A549 (cell line): ENCODE results near the gene PTPRG. TPM values are rescaled to one million over a fixed set of nuclear protein-coding genes. Genes with fewer than 3 reads are reported as not detected.

Experiments
- ATAC-seq, 2 experiments: fragments of 200-7000 bp in 1 of 2; fragments of >200 bp in 1 of 2; cut with Nextera tagmentation in 1 of 2; cut with Tn5 transposase in 1 of 2; 3 replicates each; pipeline versions ENCODE4 v1.8.0 to v1.9.1; 2018 to 2020; ENCODE audit warnings: mild to moderate bottlenecking in 1 of 2, moderate library complexity in 1 of 2
- CTCF ChIA-PET: fragments of 300-600 bp; sonication (Branson Sonifier 250); formaldehyde crosslinking; extraction: SDS; loops from one replicate; lab custom pipeline; 2021; ENCODE audit warnings: antibody characterized with exemption, inconsistent platforms; lab: Yijun Ruan, JAX
- POLR2A ChIA-PET: fragments of 350-600 bp; formaldehyde crosslinking; extraction: SDS; loops from one replicate; lab custom pipeline; 2021; ENCODE audit warnings: antibody characterized with exemption, inconsistent platforms; lab: Yijun Ruan, JAX
- DNase-seq, 2 experiments: peaks; one replicate each; pipeline versions ENCODE4 v3.0.0 to v3.0.0-alpha.2; 2011 to 2016; ENCODE audit warnings: low read depth in 1 of 2, low spot score in 1 of 2
- FAIRE-seq: peaks from 2 replicates; lab custom pipeline; 2011; peaks lifted over from hg19 to GRCh38; lab: Jason Lieb, UNC
- H3K27ac ChIP-seq, 2 experiments: fragments of >200 bp; sonication (Bioruptor Twin); formaldehyde crosslinking; 3 replicates each; pipeline ENCODE4 v1.5.1; 2016 to 2017
- H3K4me1 ChIP-seq: fragments of >200 bp; sonication (Bioruptor Twin); formaldehyde crosslinking; 3 replicates; pipeline ENCODE4 v1.6.1; 2016
- H3K4me2 ChIP-seq: fragments of >200 bp; sonication (Bioruptor Twin); formaldehyde crosslinking; 3 replicates; pipeline ENCODE4 v1.6.1; 2016
- H3K4me3 ChIP-seq: fragments of >200 bp; sonication (Bioruptor Twin); formaldehyde crosslinking; 3 replicates; pipeline ENCODE4 v1.5.1; 2016
- H3K9me3 ChIP-seq: fragments of >200 bp; sonication (Bioruptor Twin); formaldehyde crosslinking; 3 replicates; pipeline ENCODE4 v1.6.1; 2016
- CBX2 ChIP-seq: fragments of 200-600 bp; sonication (generic); IDR thresholded peaks from 2 replicates; pipeline ENCODE4 v1.6.1; 2016; ENCODE audit warnings: low read depth, mild to moderate bottlenecking, borderline replicate concordance
- CEBPB ChIP-seq, 2 experiments: fragments of >200 bp in 1 of 2; sonication (Bioruptor Twin) in 1 of 2; formaldehyde crosslinking in 1 of 2; IDR thresholded peaks; 2 replicates each; pipeline ENCODE4 v1.6.1; 2012 to 2016
- EP300 ChIP-seq, 2 experiments: fragments of >200 bp; sonication (Bioruptor Twin); formaldehyde crosslinking; IDR thresholded peaks; 2 replicates in 1 of 2; 3 replicates in 1 of 2; pipeline ENCODE4 v1.6.1; 2016 to 2017
- ESRRA ChIP-seq: fragments of 150-350 bp; IDR thresholded peaks from 2 replicates; pipeline ENCODE4 v1.6.1; 2014; ENCODE audit warnings: mild to moderate bottlenecking, low read length, borderline replicate concordance
- FOSL2 ChIP-seq, 2 experiments: fragments of 450-650 bp in 1 of 2; fragments of >200 bp in 1 of 2; sonication (Bioruptor Twin) in 1 of 2; formaldehyde crosslinking; IDR thresholded peaks; 2 replicates each; pipeline versions ENCODE4 v1.5.0 to v1.6.1; 2016 to 2020; ENCODE audit warnings: mild to moderate bottlenecking in 1 of 2, moderate library complexity in 1 of 2
- HDAC2 ChIP-seq: fragments of 200-600 bp; sonication (generic); IDR thresholded peaks from 2 replicates; pipeline ENCODE4 v1.6.1; 2016
- HES2 ChIP-seq: fragments of >200 bp; sonication (Bioruptor Twin); formaldehyde crosslinking; IDR thresholded peaks from 2 replicates; pipeline ENCODE4 v1.6.1; 2016
- KDM5A ChIP-seq: fragments of 200-600 bp; sonication (generic); IDR thresholded peaks from 2 replicates; pipeline ENCODE4 v1.6.1; 2016; ENCODE audit warnings: antibody characterized with exemption, mild to moderate bottlenecking
- MAZ ChIP-seq: fragments of 150-350 bp; IDR thresholded peaks from 2 replicates; pipeline ENCODE4 v1.6.1; 2014; ENCODE audit warnings: antibody characterized with exemption, low read depth, low read length, borderline replicate concordance
- MYC ChIP-seq: IDR thresholded peaks from 2 replicates; pipeline ENCODE4 v1.6.1; 2012; ENCODE audit warnings: mild to moderate bottlenecking, inconsistent platforms, low read length, improper control_type of control experiment, borderline replicate concordance
- NFE2L2 ChIP-seq: fragments of 150-350 bp; conservative IDR thresholded peaks from 2 replicates; pipeline ENCODE4 v1.6.1; 2014; ENCODE audit warnings: low read length
- NR3C1 ChIP-seq: fragments of >200 bp; sonication (Bioruptor Twin); formaldehyde crosslinking; IDR thresholded peaks from 3 replicates; pipeline ENCODE4 v1.6.1; 2017
- PHF8 ChIP-seq: fragments of 200-600 bp; sonication (generic); IDR thresholded peaks from 2 replicates; pipeline ENCODE4 v1.6.1; 2016; ENCODE audit warnings: low read depth, mild to moderate bottlenecking, antibody characterized with exemption, moderate library complexity, borderline replicate concordance
- POLR2A ChIP-seq: IDR thresholded peaks from 2 replicates; pipeline ENCODE4 v1.6.1; 2012; ENCODE audit warnings: mild to moderate bottlenecking, low read length
- RAD21 ChIP-seq, 2 experiments: fragments of >200 bp in 1 of 2; sonication (Bioruptor Twin) in 1 of 2; formaldehyde crosslinking in 1 of 2; IDR thresholded peaks in 1 of 2; conservative IDR thresholded peaks in 1 of 2; 2 replicates in 1 of 2; 3 replicates in 1 of 2; pipeline ENCODE4 v1.6.1; 2012 to 2018; ENCODE audit warnings: inconsistent platforms in 1 of 2
- RARB ChIP-seq: fragments of 250-450 bp; sonication (Bioruptor Pico); IDR thresholded peaks from 2 replicates; pipeline ENCODE4 v1.8.0; 2021; ENCODE audit warnings: mild to moderate bottlenecking, moderate library complexity
- RFX5 ChIP-seq: fragments of 450-650 bp; IDR thresholded peaks from 2 replicates; pipeline ENCODE4 v1.7.1; 2014; ENCODE audit warnings: antibody characterized with exemption, mild to moderate bottlenecking, moderate library complexity
- SREBF2 ChIP-seq: fragments of 450-650 bp; IDR thresholded peaks from 2 replicates; pipeline ENCODE4 v1.6.1; 2014; ENCODE audit warnings: mild to moderate bottlenecking, moderate library complexity
- TFCP2L1 ChIP-seq: fragments of 250-450 bp; sonication (Bioruptor Pico); IDR thresholded peaks from 2 replicates; pipeline ENCODE4 v1.5.0; 2021; ENCODE audit warnings: mild to moderate bottlenecking
- ZFP36 ChIP-seq: fragments of 450-650 bp; IDR thresholded peaks from 2 replicates; pipeline ENCODE4 v1.6.1; 2014; ENCODE audit warnings: borderline replicate concordance; ENCODE audit not compliant: partially characterized antibody
- WGBS: methylation state at CpG from one replicate; pipeline ENCODE4 v1.1.6; 2017; ENCODE audit errors: missing lambda C conversion rate; 5-methylcytosine and 5-hydroxymethylcytosine counted together
- polyA plus RNA-seq, 4 experiments: library from polyadenylated mRNA; depleted of rRNA in 3 of 4; stranded (reverse); fragments of >200 nt; fragmentation: RNase III in 1 of 4; extraction: RNeasy Plus Mini Kit Qiagen cat#74134 plus additional on column Dnase treatment in 1 of 4; gene quantifications; 2 replicates in 3 of 4; 3 replicates in 1 of 4; pipeline ENCODE4 v1.2.3, GENCODE V29; 2011 to 2017
- TF ChIP-seq, protein P1 (sequence below): fragments of >200 bp; sonication (Bioruptor Twin); formaldehyde crosslinking; IDR thresholded peaks from 3 replicates; pipeline ENCODE4 v1.5.1; 2016
- TF ChIP-seq, protein P2 (sequence below): fragments of 150-350 bp; IDR thresholded peaks from 2 replicates; pipeline ENCODE4 v1.6.1; 2014; ENCODE audit warnings: low read depth, mild to moderate bottlenecking, low read length
- TF ChIP-seq, protein P3 (sequence below): fragments of 250-450 bp; sonication (Bioruptor Pico); IDR thresholded peaks from 2 replicates; pipeline ENCODE4 v1.5.0; 2020; ENCODE audit warnings: low read depth, mild to moderate bottlenecking, moderate library complexity
- TF ChIP-seq, protein P4 (sequence below): fragments of 250-450 bp; sonication (Bioruptor Pico); IDR thresholded peaks from 2 replicates; pipeline ENCODE4 v1.5.0; 2021; ENCODE audit warnings: mild to moderate bottlenecking, moderate library complexity, borderline replicate concordance

Gene PTPRG
- polyA plus RNA-seq, 2 of the 4 experiments (the other 2 are of a cell fraction), result 4.5 to 4.8 TPM

DNA sequence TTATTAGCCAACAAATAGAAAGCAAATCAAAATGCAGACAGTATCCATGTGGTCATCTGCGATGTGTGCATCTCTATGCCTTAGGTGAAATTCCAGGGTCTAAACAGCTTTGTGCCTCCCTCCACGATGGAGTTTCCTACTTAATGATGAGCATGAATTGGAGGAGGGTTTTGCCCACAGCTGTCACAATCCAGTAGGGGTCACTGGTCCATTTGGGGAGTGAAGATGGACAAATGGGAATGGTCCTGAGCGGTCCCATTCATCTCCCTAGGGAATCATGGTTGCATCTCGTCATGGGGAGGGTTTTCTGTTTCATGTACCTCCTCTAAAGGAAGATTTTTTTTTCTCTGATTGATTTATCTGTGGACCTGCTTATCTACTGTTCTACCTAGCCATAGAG, 358.0 kb downstream of the PTPRG start:
- FAIRE-seq (no peak), DNase-seq (no peak), ATAC-seq (no peak)
- TF ChIP-seq KDM5A, result no peak
- TF ChIP-seq HES2, result no peak
- TF ChIP-seq FOSL2 (IDR thresholded peaks at IDR 0.05), result no peak
- TF ChIP-seq FOSL2 (CRISPR knock-in tag; IDR thresholded peaks at IDR 0.05), result no peak
- TF ChIP-seq RARB, result no peak
- no peak for TF ChIP-seq ESRRA
- no peak for TF ChIP-seq MYC
- TF ChIP-seq ZFP36, result no peak
- H3K27ac ChIP-seq, result no peak overlapping the region
- no peaks in the 10 kb centered on the region for H3K4me1 ChIP-seq
- CTCF ChIA-PET, result no interaction called here
- no peaks in the 10 kb centered on the region for H3K9me3 ChIP-seq
- no peak overlapping the region for H3K4me2 ChIP-seq
- H3K4me3 ChIP-seq, result no peak overlapping the region
- POLR2A ChIA-PET, result no interaction called here
- WGBS, result 41% methylated on average over 4 of the region's 4 CpGs

DNA sequence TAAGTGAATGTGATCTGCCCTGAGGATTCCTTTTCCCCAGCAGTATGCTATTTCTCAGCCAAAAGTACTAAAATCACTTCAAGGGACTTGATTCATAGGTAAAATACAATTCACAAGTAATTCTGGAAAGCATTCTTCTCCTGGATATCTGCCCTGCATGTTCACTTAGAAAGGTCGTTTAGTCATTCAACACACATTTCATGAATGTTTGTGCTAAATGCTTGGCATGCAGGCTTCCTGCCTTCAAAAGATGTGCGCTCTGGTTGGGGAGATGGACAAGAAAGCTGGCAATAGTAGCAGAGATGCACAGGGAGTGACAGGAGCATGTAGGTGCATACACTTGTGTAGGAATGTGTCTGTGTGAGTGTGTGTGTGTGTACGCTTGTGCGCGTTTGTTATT, 360.7 kb downstream of the PTPRG start:
- no peak for ATAC-seq
- Histone ChIP-seq H3K4me3 (no peak overlapping the region), H3K4me2 (no peak overlapping the region), H3K9me3 (no peaks in the 10 kb centered on the region), H3K4me1 (no peaks in the 10 kb centered on the region), H3K27ac (no peak overlapping the region)
- POLR2A ChIA-PET, result no interaction called here
- WGBS, result 60% methylated on average over 5 of the region's 5 CpGs
- TF ChIP-seq RAD21 (conservative IDR thresholded peaks at IDR 0.05 in 1 of 2, IDR thresholded peaks at IDR 0.05 in 1 of 2), result no peak
- CTCF ChIA-PET, result no interaction called here
- FAIRE-seq, result no peak
- no peak for DNase-seq

GRCh38 chr3:61924090-61924735, 362.8 kb downstream of the PTPRG start:
- TF ChIP-seq RFX5 (no peak), CEBPB (IDR thresholded peaks at IDR 0.05) (no peak), KDM5A (no peak), HDAC2 (no peak), POLR2A (no peak), NR3C1 (no peak), EP300 (IDR thresholded peaks at IDR 0.05) (no peak), MAZ (no peak), CBX2 (no peak), NFE2L2 (no peak), PHF8 (no peak), SREBF2 (no peak), TFCP2L1 (CRISPR knock-in tag) (no peak)
- TF ChIP-seq, protein P1, sequence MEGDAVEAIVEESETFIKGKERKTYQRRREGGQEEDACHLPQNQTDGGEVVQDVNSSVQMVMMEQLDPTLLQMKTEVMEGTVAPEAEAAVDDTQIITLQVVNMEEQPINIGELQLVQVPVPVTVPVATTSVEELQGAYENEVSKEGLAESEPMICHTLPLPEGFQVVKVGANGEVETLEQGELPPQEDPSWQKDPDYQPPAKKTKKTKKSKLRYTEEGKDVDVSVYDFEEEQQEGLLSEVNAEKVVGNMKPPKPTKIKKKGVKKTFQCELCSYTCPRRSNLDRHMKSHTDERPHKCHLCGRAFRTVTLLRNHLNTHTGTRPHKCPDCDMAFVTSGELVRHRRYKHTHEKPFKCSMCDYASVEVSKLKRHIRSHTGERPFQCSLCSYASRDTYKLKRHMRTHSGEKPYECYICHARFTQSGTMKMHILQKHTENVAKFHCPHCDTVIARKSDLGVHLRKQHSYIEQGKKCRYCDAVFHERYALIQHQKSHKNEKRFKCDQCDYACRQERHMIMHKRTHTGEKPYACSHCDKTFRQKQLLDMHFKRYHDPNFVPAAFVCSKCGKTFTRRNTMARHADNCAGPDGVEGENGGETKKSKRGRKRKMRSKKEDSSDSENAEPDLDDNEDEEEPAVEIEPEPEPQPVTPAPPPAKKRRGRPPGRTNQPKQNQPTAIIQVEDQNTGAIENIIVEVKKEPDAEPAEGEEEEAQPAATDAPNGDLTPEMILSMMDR, result no peak
- TF ChIP-seq, protein P2, sequence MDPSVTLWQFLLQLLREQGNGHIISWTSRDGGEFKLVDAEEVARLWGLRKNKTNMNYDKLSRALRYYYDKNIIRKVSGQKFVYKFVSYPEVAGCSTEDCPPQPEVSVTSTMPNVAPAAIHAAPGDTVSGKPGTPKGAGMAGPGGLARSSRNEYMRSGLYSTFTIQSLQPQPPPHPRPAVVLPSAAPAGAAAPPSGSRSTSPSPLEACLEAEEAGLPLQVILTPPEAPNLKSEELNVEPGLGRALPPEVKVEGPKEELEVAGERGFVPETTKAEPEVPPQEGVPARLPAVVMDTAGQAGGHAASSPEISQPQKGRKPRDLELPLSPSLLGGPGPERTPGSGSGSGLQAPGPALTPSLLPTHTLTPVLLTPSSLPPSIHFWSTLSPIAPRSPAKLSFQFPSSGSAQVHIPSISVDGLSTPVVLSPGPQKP, result no peak
- TF ChIP-seq, protein P3, sequence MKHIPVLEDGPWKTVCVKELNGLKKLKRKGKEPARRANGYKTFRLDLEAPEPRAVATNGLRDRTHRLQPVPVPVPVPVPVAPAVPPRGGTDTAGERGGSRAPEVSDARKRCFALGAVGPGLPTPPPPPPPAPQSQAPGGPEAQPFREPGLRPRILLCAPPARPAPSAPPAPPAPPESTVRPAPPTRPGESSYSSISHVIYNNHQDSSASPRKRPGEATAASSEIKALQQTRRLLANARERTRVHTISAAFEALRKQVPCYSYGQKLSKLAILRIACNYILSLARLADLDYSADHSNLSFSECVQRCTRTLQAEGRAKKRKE (CRISPR knock-in tag), result no peak
- TF ChIP-seq, protein P4, sequence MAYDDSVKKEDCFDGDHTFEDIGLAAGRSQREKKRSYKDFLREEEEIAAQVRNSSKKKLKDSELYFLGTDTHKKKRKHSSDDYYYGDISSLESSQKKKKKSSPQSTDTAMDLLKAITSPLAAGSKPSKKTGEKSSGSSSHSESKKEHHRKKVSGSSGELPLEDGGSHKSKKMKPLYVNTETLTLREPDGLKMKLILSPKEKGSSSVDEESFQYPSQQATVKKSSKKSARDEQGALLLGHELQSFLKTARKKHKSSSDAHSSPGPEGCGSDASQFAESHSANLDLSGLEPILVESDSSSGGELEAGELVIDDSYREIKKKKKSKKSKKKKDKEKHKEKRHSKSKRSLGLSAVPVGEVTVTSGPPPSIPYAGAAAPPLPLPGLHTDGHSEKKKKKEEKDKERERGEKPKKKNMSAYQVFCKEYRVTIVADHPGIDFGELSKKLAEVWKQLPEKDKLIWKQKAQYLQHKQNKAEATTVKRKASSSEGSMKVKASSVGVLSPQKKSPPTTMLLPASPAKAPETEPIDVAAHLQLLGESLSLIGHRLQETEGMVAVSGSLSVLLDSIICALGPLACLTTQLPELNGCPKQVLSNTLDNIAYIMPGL (CRISPR knock-in tag), result no peak
- TF ChIP-seq, all 56 proteins: peak for 0
- Histone ChIP-seq H3K4me2 (no peak overlapping the region), H3K27ac (no peak overlapping the region), H3K4me3 (no peak overlapping the region), H3K9me3 (no peaks in the 10 kb centered on the region), H3K4me1 (no peaks in the 10 kb centered on the region)
- CTCF ChIA-PET, result no interaction called here
- POLR2A ChIA-PET, result no interaction called here
- DNase-seq, result no peak
- no peak for FAIRE-seq
- 36% methylated on average over 4 of the region's 4 CpGs for WGBS
- ATAC-seq, result no peak
